Testis (tissue), 2 donors: ENCODE measurements around the gene BBS5.

Experiments used
- POLR2A ChIP-seq: fragments of 450-650 bp; IDR thresholded peaks from one replicate; pipeline ENCODE4 v1.6.1; 2017; ENCODE audit warnings: antibody characterized with exemption, mild to moderate bottlenecking, moderate library complexity
- TF ChIP-seq, protein P1 (sequence below), 3 experiments: fragments of 450-650 bp in 2 of 3; fragments of 200-600 bp in 1 of 3; sonication (generic) in 1 of 3; IDR thresholded peaks; one replicate each; pipeline ENCODE4 v1.5.1; 2016 to 2019; ENCODE audit warnings: antibody characterized with exemption in 3 of 3, mild to moderate bottlenecking in 2 of 3, moderate library complexity in 1 of 3

GRCh38 chr2:169509298-169509885 lies 30.1 kb downstream of the BBS5 start, which contains the start of gene KLHL41:
- no peak for TF ChIP-seq POLR2A
- TF ChIP-seq, protein P1, sequence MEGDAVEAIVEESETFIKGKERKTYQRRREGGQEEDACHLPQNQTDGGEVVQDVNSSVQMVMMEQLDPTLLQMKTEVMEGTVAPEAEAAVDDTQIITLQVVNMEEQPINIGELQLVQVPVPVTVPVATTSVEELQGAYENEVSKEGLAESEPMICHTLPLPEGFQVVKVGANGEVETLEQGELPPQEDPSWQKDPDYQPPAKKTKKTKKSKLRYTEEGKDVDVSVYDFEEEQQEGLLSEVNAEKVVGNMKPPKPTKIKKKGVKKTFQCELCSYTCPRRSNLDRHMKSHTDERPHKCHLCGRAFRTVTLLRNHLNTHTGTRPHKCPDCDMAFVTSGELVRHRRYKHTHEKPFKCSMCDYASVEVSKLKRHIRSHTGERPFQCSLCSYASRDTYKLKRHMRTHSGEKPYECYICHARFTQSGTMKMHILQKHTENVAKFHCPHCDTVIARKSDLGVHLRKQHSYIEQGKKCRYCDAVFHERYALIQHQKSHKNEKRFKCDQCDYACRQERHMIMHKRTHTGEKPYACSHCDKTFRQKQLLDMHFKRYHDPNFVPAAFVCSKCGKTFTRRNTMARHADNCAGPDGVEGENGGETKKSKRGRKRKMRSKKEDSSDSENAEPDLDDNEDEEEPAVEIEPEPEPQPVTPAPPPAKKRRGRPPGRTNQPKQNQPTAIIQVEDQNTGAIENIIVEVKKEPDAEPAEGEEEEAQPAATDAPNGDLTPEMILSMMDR (IDR thresholded peaks at IDR 0.05), result no peak
